ENCODE measurements around the gene MAD2L2. TPM values are rescaled to one million over a fixed set of nuclear protein-coding genes. Genes with fewer than 3 reads are reported as not detected.

MAD2L2 gene
- total RNA-seq, 1 experiment from 2014 or later, result 93.8 TPM

DNA sequence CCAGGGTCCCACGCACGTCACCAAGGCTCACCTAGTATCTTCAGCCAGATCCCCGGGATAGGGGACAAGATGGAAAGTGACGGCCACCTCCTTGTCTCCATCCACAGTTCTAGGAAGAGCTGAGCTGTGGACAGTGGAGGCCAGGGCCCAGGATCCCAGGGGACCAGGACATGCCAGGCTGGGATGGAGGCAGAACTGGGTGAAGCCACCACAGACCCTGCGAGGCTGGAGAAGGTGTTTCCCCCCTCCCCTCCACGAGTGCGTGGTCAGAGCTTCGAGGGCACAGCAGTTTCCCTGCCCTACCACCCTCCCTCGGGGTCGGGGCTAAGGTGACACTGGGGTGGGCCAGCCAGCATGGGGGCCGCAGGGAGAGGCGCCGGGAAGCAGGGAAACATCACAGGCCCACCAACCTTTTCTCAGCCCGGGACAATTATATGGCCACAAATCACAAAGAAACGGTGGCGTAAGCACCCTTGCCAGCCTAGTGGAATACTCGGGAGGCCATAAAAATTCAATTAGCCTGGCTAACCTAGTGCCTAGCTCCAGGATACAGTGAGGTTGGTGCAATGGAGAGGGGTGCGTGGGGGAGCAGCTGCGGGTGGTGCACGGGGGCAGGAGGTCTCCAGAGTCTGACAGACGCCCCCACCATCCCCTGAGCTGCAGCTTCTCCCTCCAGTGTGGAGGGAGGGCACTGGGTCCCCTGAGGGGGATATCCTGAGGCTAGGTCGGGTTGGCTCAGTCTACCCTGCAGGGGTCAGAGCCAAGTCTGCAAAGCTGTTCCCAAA lies 23.9 kb upstream of the MAD2L2 start:
- H3K79me2 ChIP-seq (ENCODE audit: insufficient read depth, low read length), result no peaks in the 10 kb centered on the region
- intact Hi-C loops (cut with micrococcal nuclease), result no loop called here
- ATAC-seq (no peak), DNase-seq (ENCODE audit: low read depth, low spot score) (no peak)
- no peak overlapping the region for H3K27ac ChIP-seq (ENCODE audit: low read depth, low read length)
- no peak for TF ChIP-seq ZNF274 (IDR thresholded peaks at IDR 0.05; ENCODE audit: low read depth, low read length)
- no peaks in the 10 kb centered on the region for H3K9me3 ChIP-seq (ENCODE audit: control insufficient read depth in 1 of 2, insufficient read depth in 1 of 2, low read depth in 1 of 2, low read length in 2 of 2)
- H3K27me3 ChIP-seq (ENCODE audit: insufficient read depth, low read length), result no peaks in the 10 kb centered on the region
- ChIA-PET CTCF (no interaction called here), POLR2A (no interaction called here), RAD21 (ENCODE audit: low non-redundant PET in 1 of 2, low total read pairs in 2 of 2, uncharacterized antibody in 2 of 2, unreplicated experiment in 2 of 2) (no interaction called here)
- peaks cover 16 to 21% of the 10 kb centered on the region in 2 experiments for H3K4me1 ChIP-seq (ENCODE audit: control insufficient read depth in 1 of 2, insufficient read depth in 2 of 2, low read length in 2 of 2)
- H3K4me3 ChIP-seq (replicated peaks in 1 of 2; ENCODE audit: low read depth in 1 of 2, low read length in 2 of 2), result no peak overlapping the region
- no TSS peak for BruUV-seq (replicated peaks)
- H3K9me2 ChIP-seq (ENCODE audit: insufficient read depth), result no peaks in the 10 kb centered on the region
- no peak overlapping the region for H3K4me2 ChIP-seq (ENCODE audit: low read length)
- no peaks in the 10 kb centered on the region for H3K36me3 ChIP-seq (ENCODE audit: control insufficient read depth in 1 of 2, insufficient read depth in 2 of 2, low read length in 2 of 2)
- no peak overlapping the region for H3K9ac ChIP-seq (ENCODE audit: low read length)
- H2AFZ ChIP-seq (ENCODE audit: low read depth, low read length, poor library complexity, severe bottlenecking), result no peak overlapping the region
- no peaks in the 10 kb centered on the region for H4K20me1 ChIP-seq (ENCODE audit: insufficient read depth)

- Histone ChIP-seq H3K27me3 (ENCODE audit: insufficient read depth, low read length) (no peaks in the 10 kb centered on the region), H3K36me3 (ENCODE audit: control insufficient read depth in 1 of 2, insufficient read depth in 2 of 2, low read length in 2 of 2) (no peaks in the 10 kb centered on the region), H3K4me1 (ENCODE audit: control insufficient read depth in 1 of 2, insufficient read depth in 2 of 2, low read length in 2 of 2) (peaks cover 16 to 21% of the 10 kb centered on the region in 2 experiments), H2AFZ (ENCODE audit: low read depth, low read length, poor library complexity, severe bottlenecking) (no peak overlapping the region), H3K4me2 (ENCODE audit: low read length) (no peak overlapping the region), H3K27ac (ENCODE audit: low read depth, low read length) (no peak overlapping the region), H3K9ac (ENCODE audit: low read length) (no peak overlapping the region), H3K9me2 (ENCODE audit: insufficient read depth) (no peaks in the 10 kb centered on the region), H3K9me3 (ENCODE audit: control insufficient read depth in 1 of 2, insufficient read depth in 1 of 2, low read depth in 1 of 2, low read length in 2 of 2) (no peaks in the 10 kb centered on the region), H4K20me1 (ENCODE audit: insufficient read depth) (no peaks in the 10 kb centered on the region), H3K79me2 (ENCODE audit: insufficient read depth, low read length) (no peaks in the 10 kb centered on the region), H3K4me3 (replicated peaks in 1 of 2; ENCODE audit: low read depth in 1 of 2, low read length in 2 of 2) (no peak overlapping the region)
- POLR2A ChIA-PET, result no interaction called here
- intact Hi-C loops (cut with micrococcal nuclease), result no loop called here
- ATAC-seq (no peak), DNase-seq (ENCODE audit: low read depth, low spot score) (no peak)
- RAD21 ChIA-PET (ENCODE audit: low non-redundant PET in 1 of 2, low total read pairs in 2 of 2, uncharacterized antibody in 2 of 2, unreplicated experiment in 2 of 2), result no interaction called here
- CTCF ChIA-PET, result no interaction called here
- BruUV-seq (replicated peaks), result no TSS peak
- no peak for TF ChIP-seq EZH2phosphoT487 (IDR thresholded peaks at IDR 0.05; ENCODE audit: borderline replicate concordance)
These were observed 23.2 kb upstream of the MAD2L2 start for GRCh38 chr1:11704194-11704529.

Data from HCT116 (cell line).